ENCODE data around the gene LDB3. TPM values are rescaled to one million over a fixed set of nuclear protein-coding genes. Genes with fewer than 3 reads are reported as not detected.

Gene LDB3
- total RNA-seq, 1 donor from 2014 or later, result 4.7 TPM

- TF ChIP-seq CTCF (IDR thresholded peaks at IDR 0.05), result no peak
- no peak for TF ChIP-seq POLR2AphosphoS5 (IDR thresholded peaks at IDR 0.05; ENCODE audit: insufficient read depth in 1 of 2, low read depth in 1 of 2)
- no peak for TF ChIP-seq POLR2A (IDR thresholded peaks at IDR 0.05)
- Histone ChIP-seq H3K27ac (no peak overlapping the region), H3K9me3 (no peaks in the 10 kb centered on the region), H3K4me1 (peaks cover 32% of the 10 kb centered on the region), H3K27me3 (no peaks in the 10 kb centered on the region), H3K4me3 (no peak overlapping the region), H3K36me3 (no peaks in the 10 kb centered on the region)
- DNase-seq (ENCODE audit: extremely low spot score in 2 of 2), result no peak
- intact Hi-C loops (cut with DNase I), result no loop called here
These were observed 95.1 kb downstream of the LDB3 start for GRCh38 chr10:86763404-86763803.

GRCh38 chr10:86765548-86765947 lies 97.2 kb downstream of the LDB3 start:
- no peaks in the 10 kb centered on the region for H3K27me3 ChIP-seq
- no peaks in the 10 kb centered on the region for H3K36me3 ChIP-seq
- no peak for DNase-seq (ENCODE audit: extremely low spot score in 2 of 2)
- no peak overlapping the region for H3K4me3 ChIP-seq
- peaks cover 46% of the 10 kb centered on the region for H3K4me1 ChIP-seq
- no peaks in the 10 kb centered on the region for H3K9me3 ChIP-seq
- TF ChIP-seq POLR2AphosphoS5 (IDR thresholded peaks at IDR 0.05; ENCODE audit: insufficient read depth in 1 of 2, low read depth in 1 of 2), result no peak
- no peak for TF ChIP-seq CTCF (IDR thresholded peaks at IDR 0.05)
- no peak for TF ChIP-seq POLR2A (IDR thresholded peaks at IDR 0.05)
- no peak overlapping the region for H3K27ac ChIP-seq
- intact Hi-C loops (cut with DNase I), result no loop called here

DNA sequence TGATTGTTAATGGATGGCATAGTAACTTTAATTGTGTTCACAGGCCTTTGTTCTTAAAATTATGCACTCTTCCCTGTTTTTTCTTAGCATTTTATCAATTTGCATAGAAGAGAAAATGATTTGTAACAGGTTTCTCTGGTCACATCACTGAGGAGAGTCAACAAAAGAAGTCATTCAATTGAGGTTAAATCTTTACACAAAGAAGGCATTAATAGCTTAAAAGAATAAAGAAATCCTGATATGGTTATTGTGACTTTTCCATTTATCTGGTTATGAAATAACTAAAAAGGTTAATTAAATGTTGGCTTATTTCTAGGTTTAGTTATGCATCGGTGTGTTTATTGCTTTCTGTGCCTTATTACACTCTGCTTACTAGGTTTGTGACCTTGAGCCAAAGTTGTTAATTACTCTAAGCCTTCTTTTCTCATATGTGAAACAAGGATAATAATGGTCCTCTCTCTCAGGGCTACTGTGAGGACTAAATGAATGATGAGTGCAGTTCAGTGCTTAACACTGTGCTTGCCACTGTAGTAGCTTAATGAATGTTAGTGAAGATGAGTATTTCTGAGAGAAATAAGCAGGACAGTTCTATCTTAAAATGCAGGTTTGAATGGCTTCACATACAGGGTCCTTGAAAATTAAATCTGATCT lies 100.2 kb downstream of the LDB3 start:
- no peak for DNase-seq (ENCODE audit: extremely low spot score in 2 of 2)
- Histone ChIP-seq H3K36me3 (no peaks in the 10 kb centered on the region), H3K4me3 (no peak overlapping the region), H3K9me3 (no peaks in the 10 kb centered on the region), H3K27ac (no peak overlapping the region), H3K27me3 (no peaks in the 10 kb centered on the region), H3K4me1 (peaks cover 32% of the 10 kb centered on the region)
- intact Hi-C loops (cut with DNase I), result no loop called here
- no peak for TF ChIP-seq CTCF (IDR thresholded peaks at IDR 0.05)
- no peak for TF ChIP-seq POLR2A (IDR thresholded peaks at IDR 0.05)
- TF ChIP-seq POLR2AphosphoS5 (IDR thresholded peaks at IDR 0.05; ENCODE audit: insufficient read depth in 1 of 2, low read depth in 1 of 2), result no peak

DNA sequence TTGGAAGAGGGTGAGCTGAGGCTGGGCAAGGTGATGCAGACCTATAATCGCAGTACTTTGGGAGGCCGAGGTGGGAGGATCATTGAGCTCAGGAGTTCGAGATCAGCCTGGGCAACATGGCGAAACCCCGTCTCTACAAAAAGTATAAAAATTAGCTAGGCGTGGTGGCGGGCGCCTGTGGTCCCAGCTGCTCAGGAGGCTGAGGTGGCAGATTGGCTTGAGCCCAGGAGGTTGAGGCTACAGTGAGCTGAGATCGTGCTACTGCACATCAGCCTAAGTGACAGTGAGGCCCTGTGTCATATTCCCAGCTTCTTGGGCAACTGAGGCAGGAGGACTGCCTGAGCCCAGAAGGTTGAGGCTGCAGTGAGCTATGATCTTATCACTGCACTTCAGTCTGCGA lies 101.7 kb downstream of the LDB3 start:
- H3K27ac ChIP-seq, result no peak overlapping the region
- intact Hi-C loops (cut with DNase I), result no loop called here
- H3K4me1 ChIP-seq, result peaks cover 39% of the 10 kb centered on the region
- TF ChIP-seq CTCF (IDR thresholded peaks at IDR 0.05) (no peak), POLR2AphosphoS5 (IDR thresholded peaks at IDR 0.05; ENCODE audit: insufficient read depth in 1 of 2, low read depth in 1 of 2) (no peak), POLR2A (IDR thresholded peaks at IDR 0.05) (no peak)
- no peaks in the 10 kb centered on the region for H3K9me3 ChIP-seq
- DNase-seq (ENCODE audit: extremely low spot score in 2 of 2), result no peak
- no peaks in the 10 kb centered on the region for H3K36me3 ChIP-seq
- H3K27me3 ChIP-seq, result no peaks in the 10 kb centered on the region
- no peak overlapping the region for H3K4me3 ChIP-seq

GRCh38 chr10:86770412-86770960 lies 102.2 kb downstream of the LDB3 start:
- H3K4me1 ChIP-seq, result peaks cover 44% of the 10 kb centered on the region
- no peak overlapping the region for H3K27ac ChIP-seq
- no peaks in the 10 kb centered on the region for H3K27me3 ChIP-seq
- no peak for DNase-seq (ENCODE audit: extremely low spot score in 2 of 2)
- TF ChIP-seq POLR2AphosphoS5 (IDR thresholded peaks at IDR 0.05; ENCODE audit: insufficient read depth in 1 of 2, low read depth in 1 of 2) (no peak), POLR2A (IDR thresholded peaks at IDR 0.05) (no peak), CTCF (IDR thresholded peaks at IDR 0.05) (no peak)
- no peaks in the 10 kb centered on the region for H3K36me3 ChIP-seq
- H3K9me3 ChIP-seq, result no peaks in the 10 kb centered on the region
- intact Hi-C loops (cut with DNase I), result no loop called here
- no peak overlapping the region for H3K4me3 ChIP-seq
